ENCODE results near the gene CTDSPL. TPM values are rescaled to one million over a fixed set of nuclear protein-coding genes. Genes with fewer than 3 reads are reported as not detected.

Gene CTDSPL
- total and polyA plus RNA-seq, 2 of the 8 experiments (the other 6 are each of a cell fraction or from before 2014, with no cell fraction given), result 20.3 to 42.2 TPM

GRCh38 chr3:37826933-37827332 lies 34.7 kb upstream of the CTDSPL start (continued):
- TF ChIP-seq TEAD4 (IDR thresholded peaks at IDR 0.05; ENCODE audit: low read depth, low read length), result no peak
- no peak for TF ChIP-seq CBX5 (IDR thresholded peaks at IDR 0.05; ENCODE audit: low read depth, low read length)
- TF ChIP-seq ZNF274 (IDR thresholded peaks at IDR 0.05; ENCODE audit: borderline replicate concordance, extremely low read depth, low read length), result no peak
- TF ChIP-seq CHD1 (IDR thresholded peaks at IDR 0.05; ENCODE audit: low read depth, low read length), result no peak
- no peak for TF ChIP-seq PHF8 (conservative IDR thresholded peaks at IDR 0.05; ENCODE audit: low read depth, low read length)
- no peak for TF ChIP-seq CREB1 (IDR thresholded peaks at IDR 0.05)
- no peak for TF ChIP-seq GABPA (IDR thresholded peaks at IDR 0.05; ENCODE audit: borderline replicate concordance, insufficient read depth, low read length)
- TF ChIP-seq CTBP2 (IDR thresholded peaks at IDR 0.05; ENCODE audit: borderline replicate concordance, insufficient read depth, insufficient read length, low read length), result no peak
- no peak for TF ChIP-seq RAD21 (IDR thresholded peaks at IDR 0.05 in 1 of 2, conservative IDR thresholded peaks at IDR 0.05 in 1 of 2; ENCODE audit: low read depth in 2 of 2, low read length in 2 of 2)
- no peak for TF ChIP-seq BACH1 (IDR thresholded peaks at IDR 0.05; ENCODE audit: low read length)
- no peak for TF ChIP-seq KDM4A (IDR thresholded peaks at IDR 0.05; ENCODE audit: low read depth, low read length, severe bottlenecking)
